Measurements from ENCODE around the gene CYP2W1.

- no peak for TF ChIP-seq EZH2 (IDR thresholded peaks at IDR 0.05; ENCODE audit: insufficient read depth, poor library complexity, severe bottlenecking)
- TF ChIP-seq EZH2phosphoT487 (IDR thresholded peaks at IDR 0.05; ENCODE audit: insufficient read depth, low read depth), result no peak
These were observed 7.5 kb downstream of the CYP2W1 start for GRCh38 chr7:990352-990932.

Measured in GM23248 (cell line).